HuH-7 (cell line): ENCODE results near the gene TASL.
"Not testable (repeated sequence)": the region's sequence is repeated elsewhere in the genome, so short reads cannot be mapped to it uniquely, and the experiment has no call there.

Experiments
- DNase-seq: peaks from one replicate; pipeline ENCODE4 v3.0.0; 2011; ENCODE audit warnings: low spot score

Gene TASL

GRCh38 chrX:30576881-30577280, 685 bp downstream of the TASL start:
- DNase-seq: no peak

DNA sequence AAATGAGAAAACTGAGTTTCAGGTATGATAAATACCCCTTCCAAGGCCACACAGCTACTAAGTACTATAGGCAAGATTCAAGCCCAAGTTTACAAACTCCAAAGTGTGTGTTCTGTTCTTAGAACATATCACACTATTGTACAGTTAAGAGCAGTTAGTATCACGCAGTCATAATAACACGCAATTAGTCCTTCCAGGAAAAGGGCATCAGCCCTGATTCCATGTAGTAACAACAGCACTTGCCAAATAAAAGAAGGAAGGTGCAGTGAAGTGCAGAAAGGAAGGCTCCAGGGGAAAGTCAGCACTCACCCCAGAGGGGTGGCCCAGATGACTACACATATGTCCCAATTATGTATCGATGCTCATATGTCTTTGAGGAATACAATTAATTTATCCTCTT, 4.4 kb downstream of the TASL start:
- DNase-seq: no peak

- no peak for DNase-seq
Measured at GRCh38 chrX:30572678-30573077, 4.9 kb downstream of the TASL start.

DNA sequence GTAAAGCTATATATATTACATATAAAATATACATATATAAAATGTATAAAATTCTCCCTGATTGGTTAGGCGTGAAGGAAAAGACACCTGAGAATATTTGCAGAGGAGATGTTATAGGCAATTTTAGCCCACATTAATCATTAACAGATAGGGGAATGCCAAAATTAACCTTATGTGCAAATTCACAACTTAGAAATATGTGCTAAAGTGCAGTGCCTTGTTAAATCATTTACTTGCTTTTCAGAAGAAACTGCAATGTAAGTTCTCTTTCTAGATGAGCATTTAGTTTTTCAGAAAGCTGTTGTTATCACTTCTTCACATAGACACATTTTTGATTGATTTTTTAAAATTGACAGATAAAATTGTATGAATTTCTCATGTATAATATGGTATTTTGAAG, 5.6 kb downstream of the TASL start:
- peak; percentile 9 for DNase-seq

DNA sequence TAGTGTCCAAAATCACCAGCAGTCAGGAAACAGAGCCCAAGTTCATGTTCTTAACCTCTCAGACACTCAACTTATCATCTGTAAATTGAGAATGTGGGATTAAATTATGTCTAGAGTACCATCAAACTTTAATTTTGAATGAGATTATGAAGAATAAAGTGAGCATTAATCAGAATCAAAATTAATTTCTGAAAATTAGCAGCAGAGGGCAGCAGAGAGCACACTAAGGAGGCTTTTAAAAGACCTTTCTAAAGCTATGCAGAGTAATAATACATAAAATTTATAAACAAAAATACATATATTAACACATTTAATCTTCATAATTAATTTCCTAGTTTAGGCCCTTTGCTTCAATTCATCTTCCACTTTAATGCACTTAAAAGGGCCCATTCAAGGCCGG, 7.1 kb downstream of the TASL start:
- no peak for DNase-seq

GRCh38 chrX:30568136-30568535, 9.4 kb downstream of the TASL start:
- DNase-seq: no peak

- DNase-seq: not testable (repeated sequence)
Measured at GRCh38 chrX:30563070-30563469, 14.5 kb downstream of the TASL start.

DNA sequence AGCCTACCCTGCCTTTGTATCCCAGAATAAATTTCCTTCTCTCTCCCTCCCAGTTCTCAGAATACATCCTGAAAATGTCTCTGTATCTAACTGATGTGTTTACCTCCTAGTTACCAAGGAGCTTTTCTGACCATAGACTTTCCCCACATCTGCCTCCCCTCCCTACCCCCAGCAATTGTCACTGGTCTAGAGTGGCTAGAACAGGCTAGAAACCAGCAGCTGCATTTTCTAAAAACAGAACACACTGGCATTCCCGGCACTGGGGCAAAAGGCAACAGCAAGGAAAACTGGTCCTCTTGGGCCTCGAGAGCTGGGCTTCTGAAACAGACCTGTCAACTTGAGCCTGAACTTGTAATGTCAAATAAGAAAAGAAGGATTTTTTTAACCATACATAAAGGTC, 16.4 kb downstream of the TASL start:
- DNase-seq: no peak

DNA sequence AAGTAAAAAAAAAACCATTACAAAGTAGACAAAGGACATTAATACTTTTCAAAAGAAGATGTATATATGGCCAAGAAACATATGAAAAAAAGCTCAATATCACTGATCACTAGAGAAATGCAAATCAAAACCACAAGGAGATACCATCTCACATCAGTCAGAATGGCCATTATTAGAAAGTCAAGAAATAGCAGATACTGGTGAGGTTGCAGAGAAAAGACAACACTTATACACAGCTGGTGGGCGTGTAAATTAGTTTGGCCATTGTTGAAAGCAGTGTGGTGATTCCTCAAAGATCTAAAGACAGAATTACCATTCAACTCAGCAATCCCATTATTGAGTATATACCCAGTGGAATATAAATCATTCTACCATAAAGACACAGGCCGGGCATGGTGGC, 39.3 kb downstream of the TASL start:
- no peak for DNase-seq

DNA sequence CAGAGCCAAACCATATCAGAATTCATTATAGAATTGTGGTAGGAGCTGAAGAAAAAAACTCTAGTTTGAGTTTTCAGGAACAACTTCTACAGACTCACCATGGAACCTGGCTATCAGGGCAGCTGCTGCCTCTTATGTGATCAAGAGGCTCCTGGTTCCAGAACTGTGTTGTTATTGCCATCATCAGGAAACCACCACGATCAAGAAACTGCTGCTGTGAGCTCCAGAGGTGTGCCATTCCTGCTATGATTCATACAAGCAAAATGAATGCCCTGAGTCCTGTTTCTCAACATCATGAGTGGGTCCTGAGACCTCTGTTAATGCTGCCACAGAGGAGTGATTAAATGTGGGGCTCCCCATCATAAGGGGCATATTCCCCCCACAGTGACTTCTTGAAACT, 43.7 kb downstream of the TASL start:
- no peak for DNase-seq

GRCh38 chrX:30533266-30533665, 44.3 kb downstream of the TASL start:
- no peak for DNase-seq

GRCh38 chrX:30530606-30531005, 47.0 kb downstream of the TASL start:
- no peak for DNase-seq

DNA sequence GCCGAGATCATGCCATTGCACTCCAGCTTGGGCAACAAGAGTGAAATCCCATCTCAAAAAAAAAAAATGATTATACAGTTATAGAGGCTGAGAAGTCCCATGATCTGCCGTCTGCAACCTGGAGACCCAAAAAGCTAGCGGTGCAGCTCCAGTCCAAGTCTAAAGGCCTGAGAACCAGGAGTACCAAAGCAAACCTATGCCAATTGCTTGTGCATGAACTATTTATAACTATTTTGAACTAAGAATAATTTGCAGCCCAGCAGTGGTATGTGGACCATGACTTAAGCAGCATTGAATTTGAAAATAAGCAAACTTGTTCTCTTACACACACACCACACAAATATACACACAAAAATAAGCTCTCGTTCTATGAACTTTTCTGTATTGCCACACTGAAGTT, 51.8 kb downstream of the TASL start:
- DNase-seq: no peak

DNA sequence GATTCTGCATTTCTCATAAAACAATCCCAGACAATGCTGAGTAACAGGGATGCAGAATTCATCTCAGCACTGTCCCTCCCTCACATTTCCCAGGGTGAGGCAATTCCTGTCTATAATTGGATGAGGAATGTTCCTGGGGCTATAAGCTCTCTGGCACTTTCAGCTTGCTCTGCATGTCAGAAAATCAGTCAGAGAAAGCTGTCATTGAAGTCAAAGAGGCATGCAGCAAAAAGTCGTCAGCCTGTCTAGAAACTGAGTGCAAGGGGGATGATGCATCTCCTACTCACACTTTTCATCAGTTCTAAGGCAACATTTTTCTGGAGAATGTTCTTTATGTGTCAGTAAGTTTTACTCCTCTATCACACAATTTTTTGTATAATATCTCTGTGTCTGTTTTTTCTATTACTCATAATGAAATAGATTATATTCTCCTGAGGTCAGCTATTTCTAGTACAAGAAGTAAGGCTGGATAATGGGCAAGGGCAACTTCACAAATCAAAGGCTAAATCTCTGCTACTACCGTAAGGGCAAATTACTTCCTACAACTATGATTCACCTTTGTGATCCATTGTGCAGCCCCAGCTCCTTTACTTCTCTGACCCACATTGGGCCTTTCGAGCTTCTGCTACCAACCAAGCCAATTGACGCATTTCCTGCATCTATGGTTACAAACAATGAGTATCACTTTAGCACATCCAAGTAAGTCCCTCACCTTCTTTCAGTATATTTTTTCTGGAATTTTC, 56.0 kb downstream of the TASL start:
- no peak for DNase-seq

DNA sequence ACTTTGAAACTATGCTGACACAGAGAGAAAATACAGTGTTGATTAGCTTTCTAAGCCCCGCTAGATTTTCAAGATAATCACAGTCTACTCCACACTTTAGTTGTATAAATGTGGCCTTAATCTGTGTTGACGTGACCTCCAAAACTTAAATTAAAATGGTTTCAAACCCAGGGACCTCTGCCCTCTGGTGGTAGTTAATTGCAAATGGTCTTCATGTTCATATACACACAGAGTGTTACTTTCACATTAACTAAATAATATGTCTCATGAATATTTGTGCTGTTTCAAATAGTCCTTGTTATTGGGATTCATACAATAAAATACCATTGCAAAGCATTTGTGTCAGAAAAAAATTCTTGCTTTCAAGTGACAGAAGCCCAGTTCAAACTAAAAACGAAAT, 64.3 kb downstream of the TASL start:
- no peak for DNase-seq
